Fibroblast of upper back skin (primary cell): ENCODE results near the gene RBM4B.
"Not testable (repeated sequence)": the region's sequence is repeated elsewhere in the genome, so short reads cannot be mapped to it uniquely, and the experiment has no call there.

Experiments
- DNase-seq: peaks from one replicate; pipeline ENCODE4 v3.0.0-alpha.2; 2013

Gene RBM4B, protein sequence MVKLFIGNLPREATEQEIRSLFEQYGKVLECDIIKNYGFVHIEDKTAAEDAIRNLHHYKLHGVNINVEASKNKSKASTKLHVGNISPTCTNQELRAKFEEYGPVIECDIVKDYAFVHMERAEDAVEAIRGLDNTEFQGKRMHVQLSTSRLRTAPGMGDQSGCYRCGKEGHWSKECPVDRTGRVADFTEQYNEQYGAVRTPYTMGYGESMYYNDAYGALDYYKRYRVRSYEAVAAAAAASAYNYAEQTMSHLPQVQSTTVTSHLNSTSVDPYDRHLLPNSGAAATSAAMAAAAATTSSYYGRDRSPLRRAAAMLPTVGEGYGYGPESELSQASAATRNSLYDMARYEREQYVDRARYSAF

DNA sequence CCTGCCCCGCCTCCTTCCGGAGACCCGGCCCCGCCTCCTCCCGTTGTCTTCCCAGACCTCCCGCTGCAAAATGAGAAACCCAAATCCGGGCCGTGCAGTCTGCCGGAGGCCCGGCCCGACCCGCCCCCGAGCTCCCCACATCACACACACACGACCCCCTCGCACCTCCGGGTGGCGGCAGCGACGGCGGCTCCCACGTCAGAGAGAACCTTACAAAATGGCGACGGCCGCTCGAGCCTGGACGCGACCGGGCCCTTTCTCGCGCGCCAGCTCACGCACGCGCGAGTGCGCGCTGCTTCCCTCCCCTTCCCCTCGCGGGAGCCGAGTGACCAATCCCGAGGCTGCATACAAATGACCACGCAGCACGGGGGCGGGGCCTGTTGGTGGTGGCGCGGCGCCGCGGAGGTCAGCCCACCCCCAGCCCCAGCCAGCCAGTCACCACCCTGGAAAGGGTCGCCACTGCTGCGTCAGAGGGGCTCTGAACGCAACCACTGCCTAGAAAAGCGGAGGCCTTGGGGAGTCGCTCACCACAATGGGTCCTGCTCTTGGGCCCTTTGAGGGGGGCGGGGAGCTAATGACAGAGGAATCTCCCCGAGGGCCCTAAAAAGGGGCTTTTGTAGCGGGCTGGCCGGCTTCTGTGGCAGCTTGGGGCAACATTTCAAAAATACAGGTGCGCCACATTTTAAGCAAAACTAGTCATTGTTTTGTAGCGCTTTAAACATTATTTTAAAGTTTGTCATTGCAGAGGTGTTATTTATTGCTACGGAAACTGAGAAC, at the start of gene RBM4B:
RBM4B (minus strand) TSS at position 289 of the 777 bp plus-strand sequence. CDS start 808 bp downstream, outside the sequence.
- DNase-seq: peak; percentile 95

DNA sequence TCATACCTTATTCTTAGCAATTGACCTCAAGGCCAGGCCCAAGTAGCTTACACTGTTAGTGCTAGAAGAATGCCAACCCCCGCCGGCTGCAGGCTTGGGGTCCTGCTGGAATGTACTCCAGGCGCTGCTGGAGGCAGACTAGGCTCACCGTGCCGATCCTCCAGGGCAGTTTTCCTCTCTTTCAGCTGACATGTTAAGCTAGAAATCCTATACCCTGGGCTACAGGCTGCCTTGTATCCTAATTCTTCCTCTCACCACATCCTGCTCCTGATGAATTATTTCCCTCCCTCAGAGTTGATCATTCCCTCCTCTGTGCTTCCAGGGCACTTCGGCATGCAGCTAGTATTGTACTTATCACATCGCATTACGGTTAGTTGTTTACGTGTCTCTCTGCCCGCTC, 48.0 kb upstream of the RBM4B start:
- peak; percentile 79 for DNase-seq

DNA sequence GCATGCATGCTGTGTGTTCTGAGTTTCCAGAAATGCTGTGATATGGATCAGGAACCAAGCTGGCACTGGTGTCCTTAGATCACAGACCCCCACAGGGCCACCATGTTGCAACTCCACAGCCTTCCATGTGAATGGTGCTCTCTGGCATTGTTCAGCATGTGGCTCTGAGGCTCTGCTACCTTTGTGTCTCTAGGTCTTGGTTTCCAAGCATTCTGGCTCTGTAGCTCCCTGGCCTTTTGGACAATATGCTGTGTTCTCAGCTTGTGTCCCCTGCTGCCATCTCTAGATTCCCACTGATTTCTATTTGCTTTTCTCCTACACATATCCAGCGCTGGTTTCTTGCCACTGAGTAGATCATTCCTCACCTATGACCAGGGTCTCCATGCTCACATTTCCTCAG, 47.4 kb upstream of the RBM4B start:
- no peak for DNase-seq

DNA sequence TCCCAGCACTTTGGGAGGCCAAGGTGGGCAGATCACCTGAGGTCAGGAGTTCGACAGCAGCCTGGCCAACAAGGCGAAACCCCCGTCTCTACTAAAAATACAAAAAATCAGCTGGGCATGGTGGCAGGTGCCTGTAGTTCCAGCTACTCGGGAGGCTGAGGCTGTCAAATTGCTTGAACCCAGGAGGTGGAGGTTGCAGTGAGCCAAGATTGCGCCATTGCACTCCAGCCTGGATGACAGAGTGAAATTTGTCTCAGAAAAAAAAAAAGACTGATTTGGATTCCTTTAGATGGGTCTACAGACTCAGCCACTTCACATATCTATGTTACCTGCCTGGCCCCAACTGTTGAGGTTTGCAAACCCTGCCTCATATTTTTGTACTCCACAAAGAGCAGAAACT, 46.5 kb upstream of the RBM4B start:
- not testable (repeated sequence) for DNase-seq

DNA sequence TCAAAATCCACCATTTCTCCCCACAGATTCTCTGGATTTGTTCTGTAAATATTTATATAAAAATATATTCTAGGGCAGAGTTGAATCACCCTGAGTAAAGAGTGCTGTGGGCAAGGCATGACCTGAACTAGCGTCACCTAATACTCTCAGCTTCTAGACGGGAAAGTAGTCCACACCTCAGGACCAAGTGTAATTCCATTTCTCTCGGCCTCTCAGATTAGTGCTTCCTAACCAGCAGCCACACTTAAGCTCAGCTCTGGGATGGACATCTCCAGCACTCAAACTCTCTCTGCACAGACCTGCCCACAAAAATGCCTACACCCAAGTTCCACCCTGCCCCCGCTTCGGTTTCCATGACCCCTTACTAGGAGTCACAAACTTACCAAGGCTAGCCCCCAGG, 46.0 kb upstream of the RBM4B start:
- DNase-seq: no peak

DNA sequence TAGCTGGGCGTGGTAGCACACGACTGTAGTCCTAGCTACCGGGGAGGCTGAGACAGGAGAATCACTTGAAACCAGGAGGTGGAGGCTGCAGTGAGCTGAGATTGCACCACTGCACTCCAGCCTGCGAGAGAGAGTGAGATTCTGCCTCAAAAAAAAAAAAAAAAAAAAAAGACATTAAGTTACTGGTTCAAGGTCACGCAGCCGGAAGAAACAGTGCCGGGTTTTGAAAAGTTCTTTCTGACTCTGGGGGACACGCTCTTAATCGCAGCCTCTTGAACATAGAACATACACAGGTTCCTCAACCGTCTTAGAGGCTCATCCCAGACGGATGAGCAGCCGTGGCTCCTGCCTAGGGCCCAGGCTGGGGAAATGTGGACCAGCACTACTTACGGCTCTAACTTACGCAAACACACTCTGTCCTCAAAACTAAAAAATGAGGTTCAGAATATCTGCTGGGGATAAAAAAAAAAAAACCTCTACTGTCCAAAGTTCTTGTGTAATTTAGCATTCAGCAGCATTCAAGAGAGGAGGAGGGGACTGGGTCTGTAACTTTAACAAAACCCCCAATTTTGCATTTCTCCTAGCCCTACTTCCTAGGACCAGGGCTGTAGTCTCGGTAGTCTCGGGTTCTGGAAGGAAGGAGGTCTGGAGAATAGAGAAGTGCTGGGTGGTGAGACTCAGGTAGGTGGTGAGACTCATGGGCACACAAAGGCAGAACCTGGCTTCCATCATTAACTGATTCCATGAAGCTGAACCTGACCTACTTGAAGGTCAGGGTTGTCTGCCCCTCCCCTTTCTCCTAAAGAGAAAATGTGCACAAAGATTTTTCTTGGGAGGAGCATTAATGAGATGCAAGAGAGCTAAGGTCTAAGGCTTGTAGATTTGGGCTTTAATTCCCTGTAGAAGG, 45.3 kb upstream of the RBM4B start:
- no peak for DNase-seq

DNA sequence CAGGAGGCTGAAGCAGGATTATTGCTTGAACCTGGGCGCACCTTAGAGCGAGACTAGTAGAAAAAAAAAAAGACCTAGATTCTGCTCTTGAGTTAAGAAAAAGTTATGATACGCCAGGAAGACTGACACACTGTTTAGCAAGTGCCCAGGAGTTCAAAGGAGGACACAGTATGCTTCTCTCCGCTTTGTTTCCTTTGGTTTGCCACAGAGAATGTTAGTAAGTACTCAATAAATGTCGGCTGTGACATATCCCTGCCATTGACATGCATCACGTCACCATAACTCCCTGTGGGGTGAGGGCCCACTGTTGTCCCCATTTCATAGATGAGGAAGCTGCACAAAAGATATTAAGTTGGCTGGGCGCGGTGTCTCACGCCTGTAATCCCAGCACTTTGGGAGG, 44.3 kb upstream of the RBM4B start:
- DNase-seq: no peak

DNA sequence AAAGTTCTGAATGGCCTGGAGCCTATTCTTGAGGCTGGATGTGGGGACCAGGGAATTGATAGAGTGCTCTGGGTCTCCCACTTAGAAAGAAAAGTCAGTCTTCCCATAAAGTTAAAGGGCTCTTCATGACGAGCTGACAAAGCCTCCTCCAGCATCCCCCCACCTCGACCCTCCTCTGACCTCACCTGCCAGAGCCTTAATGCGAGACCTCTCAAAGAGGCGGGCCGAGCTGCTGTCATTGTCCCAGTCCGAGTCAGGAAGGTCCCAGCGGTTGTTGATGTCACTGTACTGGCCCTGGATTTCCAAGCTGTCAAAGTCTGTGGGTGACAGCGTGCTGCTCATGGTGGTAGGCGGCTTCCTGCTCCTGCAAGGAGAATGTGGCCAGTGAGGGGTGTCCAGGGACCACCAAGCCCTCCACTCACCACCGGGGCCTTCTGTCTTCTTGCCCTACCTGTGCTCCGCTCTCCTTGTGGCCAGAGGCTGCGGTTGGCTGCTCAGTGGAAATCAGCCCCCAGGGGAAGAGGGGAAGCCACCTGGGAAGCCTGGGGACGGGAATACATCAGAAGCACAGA, 43.3 kb upstream of the RBM4B start:
- no peak for DNase-seq

DNA sequence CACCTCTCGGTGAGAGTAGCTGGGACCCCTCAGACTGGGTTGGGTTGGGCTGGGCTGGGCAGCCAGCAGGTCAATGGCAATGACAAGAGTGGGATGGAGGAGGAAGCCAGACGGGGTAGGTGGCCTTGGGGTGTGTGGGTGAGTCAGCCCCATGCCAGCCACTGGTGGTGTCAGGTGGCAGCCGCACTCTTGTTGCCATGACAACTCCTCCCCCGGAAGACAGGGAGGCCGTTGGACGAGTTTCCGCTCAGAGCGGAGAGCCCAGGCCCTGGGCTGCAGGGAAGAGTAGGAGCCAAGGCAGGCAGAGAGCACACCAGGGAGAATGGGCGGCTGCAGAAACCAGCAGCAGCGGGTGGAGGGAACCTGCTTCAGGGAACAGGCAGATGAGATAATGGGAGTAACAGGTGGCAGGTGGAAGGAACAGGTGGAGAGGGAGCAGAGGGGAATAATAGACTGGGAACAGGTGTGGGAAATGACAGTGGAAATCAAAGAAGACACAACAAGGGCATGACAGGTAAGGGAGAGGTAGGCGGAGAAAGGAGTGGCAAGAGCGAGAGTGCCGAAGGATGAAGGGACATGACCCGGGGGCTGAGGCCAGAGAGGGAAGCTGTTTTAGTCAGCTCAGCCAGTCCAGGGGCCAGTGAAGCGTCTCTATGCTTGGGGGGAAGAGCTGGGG, 42.7 kb upstream of the RBM4B start:
- DNase-seq: peak; percentile 39

DNA sequence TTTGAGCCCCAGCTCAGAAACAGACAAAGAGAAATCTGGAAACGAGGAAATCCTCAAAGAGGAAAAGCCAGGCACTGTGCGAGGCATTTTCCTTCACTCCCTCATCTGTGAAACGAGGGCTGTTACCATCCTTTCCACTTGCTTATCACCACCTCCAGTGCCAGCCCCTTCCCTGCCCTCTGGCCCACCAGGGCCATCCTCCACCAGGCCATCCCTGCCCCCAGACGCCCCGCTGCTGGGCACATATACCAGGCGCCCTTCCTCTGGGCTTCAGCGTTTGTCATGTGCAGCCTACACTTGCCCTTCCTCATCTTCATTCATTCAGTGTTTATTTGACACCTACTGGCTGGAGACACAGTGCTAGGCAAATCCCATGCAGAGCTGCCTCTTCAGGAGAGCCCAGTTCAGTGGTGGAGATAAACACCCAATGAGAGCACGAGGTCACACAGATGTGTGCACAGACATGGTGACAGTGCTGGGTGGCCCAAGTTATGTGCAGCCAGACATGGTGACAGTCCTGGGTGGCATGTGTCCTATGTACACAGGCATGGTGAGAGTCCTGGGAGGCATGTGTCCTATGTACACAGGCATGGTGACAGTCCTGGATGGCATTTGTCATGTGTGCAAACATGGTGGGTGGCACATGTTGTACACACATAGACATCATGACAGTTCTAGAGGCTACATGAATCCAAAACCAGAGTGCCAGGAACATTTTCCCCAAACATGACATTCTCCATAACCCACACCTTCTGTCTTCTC, 41.6 kb upstream of the RBM4B start:
- no peak for DNase-seq

DNA sequence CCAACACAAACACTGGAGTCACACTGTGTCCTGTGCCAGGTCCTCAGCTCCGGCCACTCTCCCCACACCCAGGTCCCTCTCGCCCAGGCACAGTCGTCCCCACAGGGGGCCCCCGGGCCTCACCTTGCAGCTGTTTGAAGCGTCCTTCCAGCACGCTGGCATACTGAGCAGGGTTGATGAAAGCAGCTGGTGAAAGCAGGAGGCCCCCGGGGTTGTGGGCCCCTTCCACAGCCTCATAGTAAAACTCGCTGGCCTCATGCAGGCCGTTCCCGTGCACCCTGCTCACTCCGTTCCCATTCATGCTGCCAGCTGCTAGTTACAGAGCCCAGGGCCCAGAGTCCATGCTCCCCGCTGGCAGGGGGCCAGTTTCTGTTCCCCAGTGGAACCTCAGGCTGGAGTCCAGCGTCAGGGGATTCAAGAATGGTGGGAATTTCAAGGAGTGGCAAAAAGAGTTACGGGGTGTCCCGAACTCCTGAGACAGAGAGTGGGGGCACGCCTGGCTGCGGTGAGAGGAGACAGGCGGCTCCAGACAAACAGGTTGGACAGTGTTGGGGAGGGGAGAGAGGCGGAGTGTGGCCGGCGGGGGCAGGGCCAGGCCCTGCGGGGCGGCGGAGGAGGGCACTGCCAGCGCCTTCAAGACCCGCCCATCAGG, 40.8 kb upstream of the RBM4B start:
- no peak for DNase-seq

DNA sequence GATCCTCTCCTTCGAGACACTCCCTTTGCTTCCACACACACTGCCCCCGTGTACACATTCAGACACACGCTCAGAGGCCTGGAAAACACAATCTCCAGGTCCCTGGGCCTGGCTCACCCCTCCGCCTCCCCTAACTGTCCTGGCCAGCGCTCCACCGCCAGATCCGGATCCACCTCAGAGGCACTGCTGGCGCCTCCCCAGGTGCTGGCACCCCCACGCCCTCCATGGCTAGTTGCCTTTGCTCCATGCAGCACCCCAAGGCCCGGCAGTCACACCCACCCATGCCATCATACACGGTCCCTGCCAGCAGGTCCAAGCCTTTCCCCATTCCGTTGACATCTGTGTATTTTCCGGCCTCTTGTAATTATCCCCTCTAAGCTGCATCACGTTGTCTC, 40.2 kb upstream of the RBM4B start:
- no peak for DNase-seq

DNA sequence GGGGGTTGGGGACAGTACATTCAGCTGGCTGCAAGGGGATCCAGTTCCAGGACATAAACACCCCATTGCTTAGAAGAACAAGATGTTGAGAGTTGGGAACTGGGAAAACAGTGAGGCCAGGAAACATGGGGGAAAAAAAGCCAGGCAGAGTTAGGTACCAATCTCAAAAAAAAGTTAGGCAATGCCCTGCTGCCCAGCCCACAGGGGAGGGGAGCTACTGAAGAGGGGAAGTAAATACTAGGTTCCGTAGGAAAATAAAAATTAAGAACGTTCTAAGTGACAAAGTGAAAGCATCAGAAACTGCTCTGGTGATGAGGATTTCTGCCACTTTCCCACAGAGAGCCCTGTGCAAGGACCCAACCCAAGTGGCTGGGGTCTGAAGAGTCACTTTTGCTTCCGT, 39.3 kb upstream of the RBM4B start:
- DNase-seq: no peak

DNA sequence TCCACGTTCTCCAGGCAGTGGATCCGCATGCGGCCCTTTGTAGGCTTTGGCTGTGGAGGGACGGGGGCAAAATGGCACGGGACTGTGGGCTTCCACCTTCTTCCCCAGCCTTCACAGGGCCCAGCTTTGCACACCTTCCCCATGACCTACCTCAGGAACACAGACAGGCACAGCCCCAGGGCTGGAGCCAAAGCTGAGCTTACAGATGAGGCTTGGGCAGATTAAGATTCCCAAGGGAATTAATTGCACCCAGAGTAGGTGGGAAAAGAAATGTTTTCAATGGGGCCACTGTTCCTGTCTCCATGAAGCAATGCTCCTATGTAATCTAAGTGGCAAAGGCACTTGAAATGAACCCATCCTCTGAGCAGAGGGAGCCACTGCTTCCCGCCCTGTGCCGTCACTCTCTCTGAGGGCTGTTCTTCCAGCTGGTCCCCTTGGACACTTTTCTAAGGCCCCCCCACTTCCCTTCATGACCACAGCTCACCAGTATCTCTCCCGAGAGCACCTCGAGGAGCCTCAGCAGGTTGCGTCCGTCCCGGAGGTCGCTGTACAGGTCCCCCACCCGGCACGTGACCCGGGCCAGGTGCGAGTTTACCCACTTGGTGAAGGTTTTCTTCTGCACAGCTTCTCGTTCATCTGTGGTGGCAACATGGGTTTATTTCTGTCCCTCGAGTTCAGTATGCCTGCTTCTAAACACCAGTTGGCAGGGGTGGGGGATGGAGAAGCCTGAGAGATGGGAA, 37.8 kb upstream of the RBM4B start:
- no peak for DNase-seq

DNA sequence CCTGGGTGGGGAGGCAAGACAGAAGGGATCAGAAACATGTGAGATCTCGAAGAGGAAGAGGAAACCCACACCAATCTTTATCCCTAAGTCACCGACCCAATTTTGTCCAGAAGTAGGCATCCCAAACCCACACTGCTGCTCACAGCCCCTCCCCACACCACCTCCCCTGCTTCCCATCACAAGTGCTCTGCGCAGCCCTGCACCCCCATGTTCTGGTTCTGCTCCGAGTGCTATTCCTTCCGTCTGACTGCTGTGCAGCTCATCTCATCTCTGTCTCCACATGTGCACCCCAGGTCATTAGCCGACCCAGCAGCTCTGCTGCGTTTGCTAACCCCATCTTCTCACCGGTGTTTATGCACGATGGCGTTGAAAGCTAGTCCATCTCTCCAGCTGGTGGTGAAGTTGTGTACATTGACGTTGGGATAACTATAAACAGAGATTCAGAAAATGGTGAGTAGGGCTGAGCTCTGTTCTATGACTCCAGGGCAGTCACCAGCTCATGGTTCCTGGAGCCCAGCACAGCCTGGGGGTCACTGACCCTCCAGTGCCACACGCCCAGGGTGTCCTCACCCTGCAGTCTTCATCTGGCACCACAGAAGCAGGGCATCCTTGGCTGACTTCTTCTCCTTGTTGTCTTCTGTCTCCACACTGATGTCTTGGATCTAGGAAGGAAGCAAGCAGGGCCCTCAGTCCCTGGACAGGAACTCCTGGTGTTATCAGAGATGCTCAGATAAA, 36.2 kb upstream of the RBM4B start:
- no peak for DNase-seq

DNA sequence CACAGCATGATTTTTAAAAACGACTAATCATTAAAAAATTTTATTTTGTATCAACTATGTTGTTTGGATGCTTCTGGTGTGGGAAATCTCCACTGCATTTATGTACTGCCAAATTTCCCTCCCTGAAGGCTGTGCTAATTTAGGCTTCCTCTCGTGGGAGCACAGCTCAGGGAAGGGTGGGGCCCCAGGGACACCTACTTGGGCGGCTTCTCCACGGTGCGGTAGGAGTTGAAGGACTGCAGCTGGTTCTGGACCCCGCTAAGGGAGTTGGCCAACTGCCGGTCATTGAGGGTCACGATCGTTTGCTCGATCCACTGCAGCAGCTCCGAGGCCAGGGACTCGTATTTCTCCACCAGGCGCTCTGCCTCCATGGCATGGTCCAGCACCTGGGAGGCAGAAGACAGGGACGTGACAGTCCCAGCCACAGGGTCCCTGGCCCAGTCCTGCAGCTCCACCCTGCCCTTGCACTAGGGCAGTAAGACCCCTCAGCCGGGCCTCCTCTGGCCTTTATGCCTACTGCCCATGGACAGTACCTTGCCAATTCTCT, 32.8 kb upstream of the RBM4B start:
- DNase-seq: no peak

DNA sequence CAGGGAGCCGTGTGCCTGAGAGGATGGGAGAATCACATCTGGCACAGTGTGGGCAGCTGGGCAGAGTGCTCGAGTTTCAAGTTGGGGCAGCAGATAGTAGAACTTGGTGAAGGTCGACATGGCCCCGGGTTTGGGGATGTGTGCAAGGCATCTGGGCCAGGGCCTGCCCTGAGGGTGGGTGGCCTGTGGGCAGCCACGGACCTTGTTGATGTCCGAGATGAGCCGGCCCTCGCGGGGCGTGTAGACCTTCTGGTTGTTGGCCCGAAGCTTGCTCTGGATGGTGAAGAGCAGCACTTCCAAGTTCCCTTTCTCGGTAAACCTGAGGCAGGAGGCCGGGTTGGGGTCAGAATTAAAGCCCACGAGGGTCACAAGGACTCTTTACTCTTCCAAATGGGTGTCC, 31.0 kb upstream of the RBM4B start:
- DNase-seq: no peak

DNA sequence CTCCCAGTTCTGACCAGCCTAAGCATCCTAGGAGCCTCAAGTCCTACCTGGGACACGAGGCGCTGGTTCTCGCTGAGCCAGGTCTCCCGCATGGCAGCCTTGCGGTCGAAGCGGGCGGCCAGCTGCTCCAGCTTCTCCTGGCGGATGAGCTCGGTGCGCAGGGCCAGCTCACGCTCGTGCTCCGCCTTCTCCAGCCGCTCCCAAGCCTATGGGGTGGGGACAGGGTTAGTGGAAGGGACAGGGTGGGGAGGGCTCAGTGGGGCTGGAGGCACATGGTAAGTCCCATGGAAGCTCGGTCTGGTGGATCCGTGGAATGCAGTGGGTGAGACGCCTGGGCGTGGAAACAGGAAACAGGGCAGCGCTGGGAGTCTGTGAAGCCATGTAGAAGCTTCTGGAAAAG, 30.4 kb upstream of the RBM4B start:
- DNase-seq: no peak

DNA sequence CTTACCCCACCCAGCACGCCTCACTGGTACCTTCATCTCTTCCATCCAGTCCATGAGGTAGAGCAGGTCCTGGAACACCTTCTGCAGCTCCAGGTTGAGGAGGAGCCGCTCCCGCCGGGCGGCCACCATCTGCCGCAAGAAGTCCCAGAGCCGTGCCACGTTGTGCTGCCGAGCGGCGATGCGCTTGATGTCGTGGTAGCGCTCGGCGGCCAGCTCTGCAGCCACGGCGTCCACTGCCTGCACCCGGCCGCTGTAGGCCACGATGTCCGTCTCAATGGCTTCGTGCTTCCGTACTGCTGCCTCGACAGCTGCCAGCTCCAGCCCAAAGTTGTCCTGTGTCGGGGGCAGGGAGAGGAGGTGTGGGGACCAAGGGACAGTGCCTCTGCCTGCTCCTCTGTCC, 29.8 kb upstream of the RBM4B start:
- DNase-seq: no peak
